Ureter (tissue), 1 donor: ENCODE results near the gene FNDC3B. TPM values are rescaled to one million over a fixed set of nuclear protein-coding genes. Genes with fewer than 3 reads are reported as not detected.
"Not testable (repeated sequence)": the region's sequence is repeated elsewhere in the genome, so short reads cannot be mapped to it uniquely, and the experiment has no call there.

Experiments
- DNase-seq: peaks from one replicate; pipeline ENCODE4 v3.0.0-alpha.2; 2020; ENCODE audit warnings: low spot score
- total RNA-seq: library from RNA; stranded (reverse); gene quantifications from one replicate; pipeline ENCODE4 v1.2.4, GENCODE V29; 2023
- donor health status: DM: yes; HTN: yes; CAD: no.

FNDC3B gene
- total RNA-seq, 1 donor from 2014 or later = 191 TPM

GRCh38 chr3:172031996-172032395, 7.4 kb upstream of the FNDC3B start:
- DNase-seq = no peak

GRCh38 chr3:172033396-172033795, 6.0 kb upstream of the FNDC3B start:
- DNase-seq = no peak

GRCh38 chr3:172034786-172035685, 4.3 kb upstream of the FNDC3B start:
- DNase-seq = no peak

- DNase-seq = no peak
These were observed 2.7 kb upstream of the FNDC3B start for GRCh38 chr3:172036541-172037215.

- no peak for DNase-seq
These were observed 461 bp upstream of the FNDC3B start for GRCh38 chr3:172038798-172039435.

- DNase-seq = peak; percentile 83
These were observed 951 bp downstream of the FNDC3B start for GRCh38 chr3:172040078-172040980.

- no peak for DNase-seq
These were observed 1.9 kb downstream of the FNDC3B start for GRCh38 chr3:172040981-172041963.

GRCh38 chr3:172042136-172042662, 2.8 kb downstream of the FNDC3B start:
- DNase-seq = no peak

GRCh38 chr3:172042663-172043179, 3.3 kb downstream of the FNDC3B start:
- DNase-seq = not testable (repeated sequence)

- DNase-seq = no peak
These were observed 3.9 kb downstream of the FNDC3B start for GRCh38 chr3:172043233-172043632.

- no peak for DNase-seq
These were observed 4.4 kb downstream of the FNDC3B start for GRCh38 chr3:172043766-172044165.

- DNase-seq = no peak
These were observed 5.6 kb downstream of the FNDC3B start for GRCh38 chr3:172044833-172045585.

GRCh38 chr3:172046268-172046915, 7.0 kb downstream of the FNDC3B start:
- no peak for DNase-seq

GRCh38 chr3:172047567-172048115, 8.3 kb downstream of the FNDC3B start:
- DNase-seq = no peak

- no peak for DNase-seq
These were observed 9.2 kb downstream of the FNDC3B start for GRCh38 chr3:172048599-172048998.

GRCh38 chr3:172051310-172051956, 12.1 kb downstream of the FNDC3B start:
- no peak for DNase-seq

GRCh38 chr3:172051957-172052354, 12.6 kb downstream of the FNDC3B start:
- DNase-seq = no peak

GRCh38 chr3:172052405-172052804, 13.0 kb downstream of the FNDC3B start:
- DNase-seq = no peak
